ENCODE measurements around the gene TMEM72. TPM values are rescaled to one million over a fixed set of nuclear protein-coding genes. Genes with fewer than 3 reads are reported as not detected.

The TMEM72 gene
- polyA plus RNA-seq, 3 donors = not detected

DNA sequence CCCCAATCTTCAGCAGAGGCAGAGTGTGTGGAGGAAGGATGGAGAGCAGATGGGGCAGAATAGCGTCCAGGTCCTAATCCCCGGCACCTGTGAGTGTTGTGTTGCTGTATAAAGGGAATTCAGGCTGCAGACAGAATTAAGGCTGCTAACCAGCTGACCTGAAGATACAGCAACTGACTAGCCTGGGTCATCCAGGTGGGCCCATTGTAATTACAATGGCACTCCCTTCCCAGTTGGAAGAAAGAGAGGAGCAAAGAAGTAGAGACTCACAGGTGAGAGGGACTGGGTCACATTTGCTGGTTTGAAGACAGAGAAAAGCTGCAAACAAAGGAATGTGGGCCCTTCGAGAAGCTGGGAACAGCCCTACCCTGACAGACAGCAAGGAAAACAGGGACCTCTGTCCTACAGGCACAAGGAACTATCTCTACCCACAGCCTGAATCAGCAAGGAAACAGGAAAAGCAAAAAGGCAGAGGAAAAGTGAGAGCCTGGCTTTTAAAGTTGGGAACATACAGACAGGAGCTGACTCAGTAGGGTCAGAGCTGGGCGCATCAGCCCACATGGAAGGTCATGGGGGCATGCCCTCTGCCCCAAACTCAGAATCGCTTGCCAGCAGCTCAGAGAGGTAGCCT is 11.6 kb upstream of the TMEM72 start:
- TF ChIP-seq, protein P1, sequence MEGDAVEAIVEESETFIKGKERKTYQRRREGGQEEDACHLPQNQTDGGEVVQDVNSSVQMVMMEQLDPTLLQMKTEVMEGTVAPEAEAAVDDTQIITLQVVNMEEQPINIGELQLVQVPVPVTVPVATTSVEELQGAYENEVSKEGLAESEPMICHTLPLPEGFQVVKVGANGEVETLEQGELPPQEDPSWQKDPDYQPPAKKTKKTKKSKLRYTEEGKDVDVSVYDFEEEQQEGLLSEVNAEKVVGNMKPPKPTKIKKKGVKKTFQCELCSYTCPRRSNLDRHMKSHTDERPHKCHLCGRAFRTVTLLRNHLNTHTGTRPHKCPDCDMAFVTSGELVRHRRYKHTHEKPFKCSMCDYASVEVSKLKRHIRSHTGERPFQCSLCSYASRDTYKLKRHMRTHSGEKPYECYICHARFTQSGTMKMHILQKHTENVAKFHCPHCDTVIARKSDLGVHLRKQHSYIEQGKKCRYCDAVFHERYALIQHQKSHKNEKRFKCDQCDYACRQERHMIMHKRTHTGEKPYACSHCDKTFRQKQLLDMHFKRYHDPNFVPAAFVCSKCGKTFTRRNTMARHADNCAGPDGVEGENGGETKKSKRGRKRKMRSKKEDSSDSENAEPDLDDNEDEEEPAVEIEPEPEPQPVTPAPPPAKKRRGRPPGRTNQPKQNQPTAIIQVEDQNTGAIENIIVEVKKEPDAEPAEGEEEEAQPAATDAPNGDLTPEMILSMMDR (IDR thresholded peaks at IDR 0.05) = no peak
- H3K4me3 ChIP-seq (replicated peaks in 1 of 3; ENCODE audit: low read depth in 2 of 3, low read length in 3 of 3) = no peak overlapping the region
- no peaks in the 10 kb centered on the region for H4K20me1 ChIP-seq (ENCODE audit: insufficient read depth, low read length)
- H3K79me2 ChIP-seq (ENCODE audit: insufficient read depth, low read length) = no peaks in the 10 kb centered on the region
- H3K27me3 ChIP-seq (ENCODE audit: control insufficient read depth in 2 of 2, insufficient read depth in 2 of 2, low read length in 2 of 2) = no peaks in the 10 kb centered on the region
- H3K9ac ChIP-seq (ENCODE audit: insufficient read depth, low read length, poor library complexity, severe bottlenecking) = no peak overlapping the region
- no peaks in the 10 kb centered on the region for H3K36me3 ChIP-seq (replicated peaks in 1 of 2; ENCODE audit: control insufficient read depth in 1 of 2, insufficient read depth in 2 of 2, low read length in 2 of 2)
- Mint-ChIP-seq H3K9me3 (peaks cover 0 to 16% (median 9%) of the 10 kb centered on the region in 7 donors), H3K36me3 (no peaks in the 10 kb centered on the region), H3K27ac (no peak overlapping the region), H3K4me3 (no peak overlapping the region), H3K4me1 (no peaks in the 10 kb centered on the region), H3K27me3 (ENCODE audit: low read depth in 3 of 3) (peaks cover 0 to 4% (median 2%) of the 10 kb centered on the region in 3 donors)
- H2AFZ ChIP-seq (ENCODE audit: insufficient read depth, low read depth, low read length, poor library complexity, severe bottlenecking) = no peak overlapping the region
- H3K27ac ChIP-seq (ENCODE audit: low read depth in 1 of 2, low read length in 2 of 2) = no peak overlapping the region
- intact Hi-C loops (cut with micrococcal nuclease) = no loop called here
- 90% methylated on average over 3 of the region's 5 CpGs for WGBS (ENCODE audit: insufficient coverage)
- H3K4me1 ChIP-seq (ENCODE audit: control insufficient read depth in 1 of 2, insufficient read depth in 2 of 2, low read length in 2 of 2) = no peaks in the 10 kb centered on the region
- no peak for DNase-seq
- H3K4me2 ChIP-seq (replicated peaks; ENCODE audit: extremely low read depth, low read length, poor library complexity, severe bottlenecking) = no peak overlapping the region
- H3K9me3 ChIP-seq (replicated peaks in 1 of 2; ENCODE audit: control insufficient read depth in 1 of 2, insufficient read depth in 1 of 2, low read length in 2 of 2) = peaks cover 0 to 3% of the 10 kb centered on the region in 2 donors

DNA sequence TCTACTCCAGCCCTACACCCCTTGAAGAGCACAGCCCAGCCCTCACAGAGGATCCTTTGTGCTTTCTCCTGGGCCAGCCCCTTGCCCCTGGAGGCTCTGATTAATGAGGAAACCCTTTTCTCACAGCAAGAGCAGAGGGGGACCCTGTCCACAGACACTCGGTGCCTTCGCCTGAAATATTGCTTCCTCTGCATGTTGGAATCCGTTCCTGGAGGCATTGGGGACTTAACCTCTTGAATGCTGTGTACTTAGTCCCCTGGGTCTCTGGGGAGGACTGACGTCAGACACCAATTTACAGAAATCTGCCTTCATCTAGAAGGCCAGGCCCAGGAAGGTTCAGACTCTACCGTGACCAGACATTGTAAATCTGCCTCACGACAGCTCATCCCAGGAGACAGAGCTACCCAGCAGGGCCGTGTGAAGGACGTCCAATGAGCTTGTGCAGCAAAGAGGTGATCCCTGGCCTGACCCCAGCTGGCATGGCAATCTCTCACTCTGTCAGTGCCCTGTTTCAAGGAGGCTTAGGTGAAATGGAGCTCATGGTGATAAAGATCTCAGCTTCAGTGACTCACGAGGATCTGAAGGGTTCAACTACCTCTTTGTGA is 8.1 kb upstream of the TMEM72 start:
- 86% methylated on average over 9 of the region's 9 CpGs for WGBS (ENCODE audit: insufficient coverage)
- Mint-ChIP-seq H3K27ac (no peak overlapping the region), H3K9me3 (peaks cover 0 to 5% (median 0%) of the 10 kb centered on the region in 7 donors), H3K4me3 (no peak overlapping the region), H3K27me3 (ENCODE audit: low read depth in 3 of 3) (peaks cover 0 to 7% (median 2%) of the 10 kb centered on the region in 3 donors), H3K36me3 (no peaks in the 10 kb centered on the region), H3K4me1 (no peaks in the 10 kb centered on the region)
- TF ChIP-seq, protein P1 (IDR thresholded peaks at IDR 0.05) = no peak
- Histone ChIP-seq H3K9ac (ENCODE audit: insufficient read depth, low read length, poor library complexity, severe bottlenecking) (no peak overlapping the region), H3K79me2 (ENCODE audit: insufficient read depth, low read length) (no peaks in the 10 kb centered on the region), H3K4me2 (replicated peaks; ENCODE audit: extremely low read depth, low read length, poor library complexity, severe bottlenecking) (no peak overlapping the region), H4K20me1 (ENCODE audit: insufficient read depth, low read length) (no peaks in the 10 kb centered on the region), H3K4me3 (replicated peaks in 1 of 3; ENCODE audit: low read depth in 2 of 3, low read length in 3 of 3) (no peak overlapping the region), H3K27me3 (ENCODE audit: control insufficient read depth in 2 of 2, insufficient read depth in 2 of 2, low read length in 2 of 2) (no peaks in the 10 kb centered on the region), H2AFZ (ENCODE audit: insufficient read depth, low read depth, low read length, poor library complexity, severe bottlenecking) (no peak overlapping the region), H3K4me1 (ENCODE audit: control insufficient read depth in 1 of 2, insufficient read depth in 2 of 2, low read length in 2 of 2) (peaks cover 0 to 6% of the 10 kb centered on the region in 2 donors), H3K9me3 (replicated peaks in 1 of 2; ENCODE audit: control insufficient read depth in 1 of 2, insufficient read depth in 1 of 2, low read length in 2 of 2) (peaks cover 0 to 4% of the 10 kb centered on the region in 2 donors), H3K27ac (ENCODE audit: low read depth in 1 of 2, low read length in 2 of 2) (no peak overlapping the region), H3K36me3 (replicated peaks in 1 of 2; ENCODE audit: control insufficient read depth in 1 of 2, insufficient read depth in 2 of 2, low read length in 2 of 2) (no peaks in the 10 kb centered on the region)
- intact Hi-C loops (cut with micrococcal nuclease) = no loop called here
- DNase-seq = no peak

Measured in CD14-positive monocyte (primary cell).